DOHH2 (cell line): ENCODE data around the gene SNX1.

Source experiments
- H3F3A ChIP-seq: fragments of 200-600 bp; sonication (generic), shearing (Covaris generic); 2 replicates; pipeline ENCODE4 v1.6.0; 2016; ENCODE audit warnings: antibody characterized with exemption, mild to moderate bottlenecking; ENCODE audit not compliant: control insufficient read depth, insufficient read depth
- H3K27ac ChIP-seq: fragments of 200-600 bp; sonication (generic); 2 replicates; pipeline ENCODE4 v1.5.1; 2014; ENCODE audit warnings: low read depth, mild to moderate bottlenecking, low read length, moderate library complexity
- H3K27me3 ChIP-seq: fragments of 200-600 bp; sonication (generic); 2 replicates; pipeline ENCODE4 v1.6.1; 2014; ENCODE audit warnings: mild to moderate bottlenecking, low read length, mixed read lengths; ENCODE audit not compliant: control insufficient read depth
- H3K36me3 ChIP-seq: fragments of 200-600 bp; sonication (generic); 2 replicates; pipeline ENCODE4 v1.6.1; 2014; ENCODE audit warnings: mild to moderate bottlenecking, low read length, moderate library complexity, mixed read lengths; ENCODE audit not compliant: control insufficient read depth
- H3K4me1 ChIP-seq: fragments of 200-600 bp; sonication (generic); 2 replicates; pipeline ENCODE4 v1.6.1; 2014; ENCODE audit warnings: mild to moderate bottlenecking, low read length, mixed read lengths; ENCODE audit not compliant: control insufficient read depth
- H3K4me2 ChIP-seq: fragments of 200-600 bp; sonication (generic); 2 replicates; pipeline ENCODE4 v1.6.0; 2014; ENCODE audit warnings: mild to moderate bottlenecking, low read length, moderate library complexity
- H3K4me3 ChIP-seq: fragments of 200-600 bp; sonication (generic); 2 replicates; pipeline ENCODE4 v1.5.1; 2014; ENCODE audit warnings: mild to moderate bottlenecking, low read length, mixed read lengths
- H3K79me2 ChIP-seq: fragments of 200-600 bp; sonication (generic); 2 replicates; pipeline ENCODE4 v1.6.1; 2014; ENCODE audit warnings: mild to moderate bottlenecking, low read length, mixed read lengths; ENCODE audit not compliant: control insufficient read depth
- H3K9me2 ChIP-seq: fragments of 200-600 bp; sonication (generic); replicated peaks from 2 replicates; pipeline ENCODE4 v1.6.1; 2014; ENCODE audit warnings: mild to moderate bottlenecking, low read length, mixed read lengths; ENCODE audit not compliant: control insufficient read depth
- H3K9me3 ChIP-seq: fragments of 200-600 bp; sonication (generic); 2 replicates; pipeline ENCODE4 v1.6.1; 2014; ENCODE audit warnings: antibody characterized with exemption, low read length, mixed read lengths; ENCODE audit not compliant: control insufficient read depth, insufficient read depth
- H4K20me1 ChIP-seq: fragments of 200-600 bp; sonication (generic); 2 replicates; pipeline ENCODE4 v1.6.0; 2014; ENCODE audit warnings: low read depth, mild to moderate bottlenecking, antibody characterized with exemption, low read length, moderate library complexity; ENCODE audit not compliant: control insufficient read depth, insufficient read depth
- EZH2phosphoT487 ChIP-seq: fragments of 200-600 bp; sonication (generic); IDR thresholded peaks from 2 replicates; pipeline ENCODE4 v1.6.1; 2017; ENCODE audit warnings: borderline replicate concordance, mild to moderate bottlenecking, antibody characterized with exemption, low read length, moderate library complexity, mixed read lengths
- TF ChIP-seq, protein P1 (sequence below): fragments of 200-600 bp; sonication (generic); IDR thresholded peaks from one replicate; pipeline ENCODE4 v1.5.1; 2014; ENCODE audit warnings: antibody characterized with exemption, mild to moderate bottlenecking, low read depth, low read length; ENCODE audit not compliant: poor library complexity, severe bottlenecking

SNX1 gene

DNA sequence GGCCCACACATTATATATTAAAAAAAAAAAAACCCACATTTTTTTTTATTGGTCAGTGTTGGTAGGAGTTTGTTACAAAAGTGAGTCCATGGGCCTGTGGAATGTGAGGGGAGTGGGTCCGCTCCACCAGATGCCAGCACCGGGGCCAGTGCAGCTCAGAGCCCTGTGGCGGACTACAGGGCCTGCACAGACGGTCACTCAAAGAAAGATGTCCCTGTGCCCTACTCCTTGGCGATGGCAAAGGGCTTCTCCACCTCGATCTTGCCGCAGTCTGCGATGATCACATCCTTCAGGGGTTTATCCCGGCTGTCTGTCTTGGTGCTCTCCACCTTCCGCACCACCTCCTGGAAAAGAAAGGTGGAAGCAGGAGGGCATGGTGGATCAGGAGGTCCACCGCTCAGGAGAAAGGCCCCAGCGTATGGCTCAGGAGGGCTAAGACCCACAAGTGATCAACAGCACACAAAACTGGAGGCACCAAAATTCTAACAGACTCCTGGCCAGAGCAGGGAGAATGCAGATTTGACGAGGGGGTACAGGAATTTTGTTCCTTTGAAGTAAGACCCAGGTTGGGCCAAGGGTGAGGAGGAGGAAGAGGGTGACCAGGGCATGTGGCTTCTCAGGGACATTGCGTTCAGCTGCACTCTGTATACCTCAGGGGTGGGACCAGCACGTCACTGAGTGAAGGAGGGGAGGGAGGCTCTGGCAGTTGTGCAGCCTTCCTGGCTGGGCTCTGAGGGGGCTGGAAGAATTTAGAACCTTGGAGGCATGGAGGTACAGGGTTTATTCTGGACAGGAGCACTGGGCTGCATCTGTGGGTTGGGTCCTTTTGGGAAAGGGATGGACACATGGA, 60.2 kb downstream of the SNX1 start:
- Histone ChIP-seq H3K27ac (no peak overlapping the region), H3K4me2 (no peak overlapping the region), H3K4me3 (no peak overlapping the region), H3F3A (peaks cover 40% of the 10 kb centered on the region), H3K4me1 (peaks cover 50% of the 10 kb centered on the region), H3K9me3 (no peaks in the 10 kb centered on the region), H3K36me3 (peaks cover 70% of the 10 kb centered on the region), H4K20me1 (peaks cover 3% of the 10 kb centered on the region; the same call in 1 of the 2 replicates), H3K79me2 (peaks cover 44% of the 10 kb centered on the region), H3K27me3 (no peaks in the 10 kb centered on the region), H3K9me2 (no peaks in the 10 kb centered on the region)
- TF ChIP-seq, protein P1, sequence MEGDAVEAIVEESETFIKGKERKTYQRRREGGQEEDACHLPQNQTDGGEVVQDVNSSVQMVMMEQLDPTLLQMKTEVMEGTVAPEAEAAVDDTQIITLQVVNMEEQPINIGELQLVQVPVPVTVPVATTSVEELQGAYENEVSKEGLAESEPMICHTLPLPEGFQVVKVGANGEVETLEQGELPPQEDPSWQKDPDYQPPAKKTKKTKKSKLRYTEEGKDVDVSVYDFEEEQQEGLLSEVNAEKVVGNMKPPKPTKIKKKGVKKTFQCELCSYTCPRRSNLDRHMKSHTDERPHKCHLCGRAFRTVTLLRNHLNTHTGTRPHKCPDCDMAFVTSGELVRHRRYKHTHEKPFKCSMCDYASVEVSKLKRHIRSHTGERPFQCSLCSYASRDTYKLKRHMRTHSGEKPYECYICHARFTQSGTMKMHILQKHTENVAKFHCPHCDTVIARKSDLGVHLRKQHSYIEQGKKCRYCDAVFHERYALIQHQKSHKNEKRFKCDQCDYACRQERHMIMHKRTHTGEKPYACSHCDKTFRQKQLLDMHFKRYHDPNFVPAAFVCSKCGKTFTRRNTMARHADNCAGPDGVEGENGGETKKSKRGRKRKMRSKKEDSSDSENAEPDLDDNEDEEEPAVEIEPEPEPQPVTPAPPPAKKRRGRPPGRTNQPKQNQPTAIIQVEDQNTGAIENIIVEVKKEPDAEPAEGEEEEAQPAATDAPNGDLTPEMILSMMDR = no peak
- TF ChIP-seq EZH2phosphoT487 = no peak

DNA sequence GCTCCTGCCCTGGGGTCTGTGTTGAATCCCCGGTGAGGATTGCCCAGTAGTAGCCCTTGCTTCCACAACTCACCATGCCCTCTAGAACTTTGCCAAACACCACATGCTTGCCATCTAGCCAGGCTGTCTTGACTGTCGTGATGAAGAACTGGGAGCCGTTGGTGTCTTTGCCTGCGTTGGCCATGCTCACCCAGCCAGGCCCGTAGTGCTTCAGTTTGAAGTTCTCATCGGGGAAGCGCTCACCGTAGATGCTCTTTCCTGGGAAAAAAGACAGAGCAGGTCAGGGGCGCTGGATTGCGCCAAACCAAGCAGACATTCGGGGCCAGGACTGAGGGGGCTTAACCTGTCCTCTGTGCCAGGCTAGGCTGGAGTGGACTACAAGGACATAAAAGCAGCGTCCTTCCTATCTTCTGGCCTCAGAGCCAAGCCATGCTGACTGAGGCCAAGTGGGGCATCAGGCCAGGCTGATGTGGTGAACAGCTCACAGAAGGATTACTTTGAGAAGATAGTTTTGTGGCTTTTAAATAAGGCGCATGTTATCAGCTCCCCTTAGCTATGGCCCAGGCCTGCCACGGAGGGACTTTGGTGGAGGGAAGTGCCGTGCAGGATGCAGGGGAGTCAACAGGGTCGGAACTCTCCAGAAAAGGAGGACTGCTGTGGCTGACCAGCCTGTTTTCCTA, 61.0 kb downstream of the SNX1 start:
- peaks cover 40% of the 10 kb centered on the region for H3F3A ChIP-seq
- no peak overlapping the region for H3K27ac ChIP-seq
- H3K9me2 ChIP-seq = no peaks in the 10 kb centered on the region
- H4K20me1 ChIP-seq = peaks cover 3% of the 10 kb centered on the region; the same call in 1 of the 2 replicates
- H3K36me3 ChIP-seq = peaks cover 77% of the 10 kb centered on the region
- H3K4me2 ChIP-seq = no peak overlapping the region
- H3K9me3 ChIP-seq = no peaks in the 10 kb centered on the region
- H3K4me1 ChIP-seq = peaks cover 52% of the 10 kb centered on the region
- H3K79me2 ChIP-seq = peaks cover 50% of the 10 kb centered on the region
- no peaks in the 10 kb centered on the region for H3K27me3 ChIP-seq
- no peak for TF ChIP-seq EZH2phosphoT487
- TF ChIP-seq, protein P1 = no peak
- H3K4me3 ChIP-seq = no peak overlapping the region

DNA sequence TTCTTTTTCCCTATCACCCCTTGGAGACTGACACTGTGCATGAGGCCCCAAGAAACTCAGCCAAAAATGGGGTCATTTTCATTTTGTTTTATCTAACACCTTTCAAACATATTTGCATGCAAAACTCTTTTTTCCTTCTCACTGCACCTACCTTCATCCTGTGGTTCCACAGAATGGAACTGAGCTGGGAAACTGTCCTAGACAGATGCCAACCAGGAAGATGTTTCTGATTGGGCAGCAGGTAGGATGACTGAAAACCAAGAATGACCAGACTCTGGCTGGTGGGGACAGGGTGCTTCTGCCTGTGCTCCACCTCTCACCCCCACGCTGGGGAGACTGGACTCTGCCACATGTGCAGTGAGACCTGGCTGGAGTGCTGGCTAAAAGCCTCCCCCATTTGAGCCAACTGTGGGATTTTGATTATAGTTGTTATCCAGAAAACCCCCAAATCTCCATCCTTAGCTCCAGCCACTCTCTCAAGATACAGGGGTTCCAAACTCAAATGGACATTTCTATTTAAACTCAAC, 61.9 kb downstream of the SNX1 start:
- TF ChIP-seq EZH2phosphoT487 = no peak
- TF ChIP-seq, protein P1 = no peak
- Histone ChIP-seq H4K20me1 (peaks cover 3% of the 10 kb centered on the region; the same call in 1 of the 2 replicates), H3K36me3 (peaks cover 79% of the 10 kb centered on the region), H3K4me2 (peak overlapping the region; percentile 30; the same call in 1 of the 2 replicates), H3K4me1 (peaks cover 48% of the 10 kb centered on the region), H3K27ac (no peak overlapping the region), H3K79me2 (peaks cover 50% of the 10 kb centered on the region), H3K27me3 (no peaks in the 10 kb centered on the region), H3F3A (peaks cover 38% of the 10 kb centered on the region), H3K9me3 (no peaks in the 10 kb centered on the region), H3K9me2 (no peaks in the 10 kb centered on the region), H3K4me3 (no peak overlapping the region)
